ES-I3 (cell line): ENCODE data around the gene C11orf21.

Source experiments
- H3K36me3 ChIP-seq: 2 replicates; pipeline ENCODE4 v1.6.1; 2013; ENCODE audit warnings: mild to moderate bottlenecking, low read length, control low read depth, moderate library complexity; ENCODE audit not compliant: insufficient read depth
- H3K4me1 ChIP-seq: 2 replicates; pipeline ENCODE4 v1.6.1; 2013; ENCODE audit warnings: mild to moderate bottlenecking, control low read depth, low read length; ENCODE audit not compliant: insufficient read depth
- H3K9ac ChIP-seq: 2 replicates; pipeline ENCODE4 v1.6.1; 2013; ENCODE audit warnings: low read depth, mild to moderate bottlenecking, low read length, moderate library complexity
- H3K9me3 ChIP-seq: 2 replicates; pipeline ENCODE4 v1.6.1; 2013; ENCODE audit warnings: mild to moderate bottlenecking, low read length, moderate library complexity; ENCODE audit not compliant: control insufficient read depth, insufficient read depth

Gene C11orf21

GRCh38 chr11:2299773-2300172, 1.9 kb downstream of the C11orf21 start:
- no peaks in the 10 kb centered on the region for H3K4me1 ChIP-seq
- H3K36me3 ChIP-seq: no peaks in the 10 kb centered on the region
- H3K9ac ChIP-seq: no peak overlapping the region
- no peaks in the 10 kb centered on the region for H3K9me3 ChIP-seq

- Histone ChIP-seq H3K36me3 (no peaks in the 10 kb centered on the region), H3K9ac (no peak overlapping the region)
Observed at GRCh38 chr11:2298795-2299761, 2.6 kb downstream of the C11orf21 start.

GRCh38 chr11:2298131-2298794, 3.5 kb downstream of the C11orf21 start:
- Histone ChIP-seq H3K36me3 (no peaks in the 10 kb centered on the region), H3K9ac (no peak overlapping the region), H3K9me3 (no peaks in the 10 kb centered on the region), H3K4me1 (no peaks in the 10 kb centered on the region)

More at GRCh38 chr11:2298795-2299761, 2.6 kb downstream of the C11orf21 start:
- H3K4me1 ChIP-seq: no peaks in the 10 kb centered on the region
- no peaks in the 10 kb centered on the region for H3K9me3 ChIP-seq

DNA sequence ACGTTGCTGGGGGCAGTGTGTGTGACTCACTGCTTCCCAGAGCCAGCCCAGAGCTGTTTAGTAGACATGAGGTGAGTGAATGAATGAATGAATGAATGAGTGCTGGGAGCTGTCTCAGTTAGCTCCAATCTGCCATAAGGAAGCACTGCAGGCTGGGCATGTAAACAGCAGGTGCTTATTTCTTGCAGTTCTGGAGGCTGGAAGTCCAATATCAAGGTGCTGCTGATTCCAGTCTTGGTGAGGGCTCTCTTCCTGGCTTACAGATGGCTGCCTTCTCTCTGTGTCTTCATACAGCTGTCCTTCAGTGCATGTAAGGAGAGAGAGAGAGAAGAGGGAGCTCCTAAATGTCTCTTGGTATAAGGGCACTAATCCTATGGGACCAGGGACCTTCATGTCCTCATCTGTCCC, 4.1 kb downstream of the C11orf21 start:
- H3K9ac ChIP-seq: no peak overlapping the region

GRCh38 chr11:2296913-2297622, 4.7 kb downstream of the C11orf21 start:
- Histone ChIP-seq H3K36me3 (no peaks in the 10 kb centered on the region), H3K9ac (no peak overlapping the region), H3K9me3 (no peaks in the 10 kb centered on the region), H3K4me1 (no peaks in the 10 kb centered on the region)

More for the DNA sequence above, 4.1 kb downstream of the C11orf21 start:
- no peaks in the 10 kb centered on the region for H3K36me3 ChIP-seq
- H3K9me3 ChIP-seq: no peaks in the 10 kb centered on the region
- no peaks in the 10 kb centered on the region for H3K4me1 ChIP-seq

- Histone ChIP-seq H3K9ac (no peak overlapping the region), H3K36me3 (no peaks in the 10 kb centered on the region), H3K4me1 (no peaks in the 10 kb centered on the region), H3K9me3 (no peaks in the 10 kb centered on the region)
Observed at GRCh38 chr11:2295971-2296912, 5.5 kb downstream of the C11orf21 start.

GRCh38 chr11:2294926-2295290, 6.8 kb downstream of the C11orf21 start:
- Histone ChIP-seq H3K9me3 (no peaks in the 10 kb centered on the region), H3K9ac (no peak overlapping the region), H3K4me1 (no peaks in the 10 kb centered on the region), H3K36me3 (no peaks in the 10 kb centered on the region)

GRCh38 chr11:2293984-2294925, 7.5 kb downstream of the C11orf21 start:
- Histone ChIP-seq H3K9ac (no peak overlapping the region), H3K9me3 (no peaks in the 10 kb centered on the region), H3K36me3 (no peaks in the 10 kb centered on the region), H3K4me1 (no peaks in the 10 kb centered on the region)

DNA sequence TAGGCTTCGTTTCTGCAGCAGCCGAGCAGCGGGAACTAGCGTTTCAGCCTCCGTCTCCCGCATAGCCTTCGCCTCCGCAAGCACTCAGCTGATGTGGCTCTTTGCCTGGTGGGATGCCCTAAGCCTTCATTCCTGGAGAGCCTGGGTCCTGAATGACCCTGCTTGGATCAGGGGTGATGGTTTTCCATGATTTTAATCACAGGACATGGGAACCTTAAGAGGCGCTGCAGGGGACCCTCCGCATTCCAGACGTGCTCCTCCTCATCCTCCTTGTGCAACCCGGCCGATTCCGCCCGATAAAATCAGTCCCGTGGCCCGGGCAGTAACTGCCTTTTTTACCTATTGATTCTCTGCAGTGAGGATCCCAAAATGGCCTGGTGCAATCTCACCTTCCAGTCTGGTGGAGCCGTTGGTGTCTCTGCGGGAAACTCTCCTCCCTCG, 8.2 kb downstream of the C11orf21 start:
- no peak overlapping the region for H3K9ac ChIP-seq
- H3K36me3 ChIP-seq: no peaks in the 10 kb centered on the region
- no peaks in the 10 kb centered on the region for H3K9me3 ChIP-seq
- no peaks in the 10 kb centered on the region for H3K4me1 ChIP-seq

- Histone ChIP-seq H3K4me1 (no peaks in the 10 kb centered on the region), H3K9me3 (no peaks in the 10 kb centered on the region), H3K36me3 (no peaks in the 10 kb centered on the region), H3K9ac (no peak overlapping the region)
Observed at GRCh38 chr11:2290351-2290841, 11.3 kb downstream of the C11orf21 start.

- Histone ChIP-seq H3K9ac (no peak overlapping the region), H3K9me3 (no peaks in the 10 kb centered on the region), H3K4me1 (no peaks in the 10 kb centered on the region), H3K36me3 (no peaks in the 10 kb centered on the region)
Observed at GRCh38 chr11:2289859-2290258, 11.9 kb downstream of the C11orf21 start.

- H3K4me1 ChIP-seq: no peaks in the 10 kb centered on the region
- H3K36me3 ChIP-seq: no peaks in the 10 kb centered on the region
- H3K9me3 ChIP-seq: no peaks in the 10 kb centered on the region
- no peak overlapping the region for H3K9ac ChIP-seq
Observed at GRCh38 chr11:2289350-2289749, 12.4 kb downstream of the C11orf21 start.

DNA sequence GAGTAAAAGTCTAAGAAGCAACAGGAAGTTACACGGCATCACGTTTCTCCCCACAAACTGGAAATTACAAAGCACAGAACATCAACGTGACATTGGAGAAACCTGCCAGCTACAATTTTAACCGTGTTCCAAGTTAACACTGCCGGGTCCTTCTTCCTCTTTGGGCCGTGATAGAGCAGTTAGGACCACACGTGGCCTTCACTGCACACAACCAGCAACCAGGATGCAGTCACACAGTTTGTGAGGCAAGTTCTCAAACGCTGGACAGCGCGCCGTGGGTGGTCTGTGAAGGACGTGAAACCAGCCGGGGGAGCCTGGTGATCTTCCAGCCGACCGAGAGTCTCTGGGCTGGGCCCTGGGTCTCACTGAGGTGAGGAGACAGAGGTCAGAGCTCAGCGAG, 14.6 kb downstream of the C11orf21 start:
- no peaks in the 10 kb centered on the region for H3K36me3 ChIP-seq
- no peak overlapping the region for H3K9ac ChIP-seq
- H3K9me3 ChIP-seq: peaks cover 5% of the 10 kb centered on the region; the same call in 1 of the 2 replicates
- H3K4me1 ChIP-seq: no peaks in the 10 kb centered on the region
